NK-92 (cell line): Measurements from ENCODE around the gene APEH.
A peak's percentile ranks its signal among the peaks of the same experiment; 100 is the strongest.

ENCODE experiments used
- DNase-seq: peaks from one replicate; lab custom pipeline; 2025; ENCODE audit not compliant: unreplicated experiment; lab: John Stamatoyannopoulos, UW

Gene APEH

GRCh38 chr3:49711489-49711888 is 37.3 kb downstream of the APEH start:
- DNase-seq: no peak

DNA sequence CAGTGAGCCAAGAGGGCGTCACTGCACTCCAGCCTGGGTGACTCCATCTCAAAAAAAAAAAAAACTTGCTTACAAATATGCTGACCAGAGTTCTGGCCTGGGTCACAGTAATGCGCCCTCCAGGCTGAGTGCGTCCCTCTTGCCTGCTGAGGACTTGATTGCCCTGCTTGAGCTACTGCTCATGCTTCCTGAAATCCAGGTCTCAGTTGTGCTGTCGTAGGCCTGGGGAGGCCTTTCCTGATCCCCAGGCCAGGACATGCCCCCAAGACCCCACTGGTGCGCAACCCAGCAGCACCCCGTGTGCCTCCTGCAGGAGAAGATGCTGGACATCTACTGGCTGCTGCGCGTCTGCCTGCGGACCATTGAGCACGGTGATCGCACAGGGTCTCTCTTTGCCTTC is 38.0 kb downstream of the APEH start:
- no peak for DNase-seq

GRCh38 chr3:49712631-49713317 is 38.6 kb downstream of the APEH start:
- no peak for DNase-seq

- no peak for DNase-seq
Measured at GRCh38 chr3:49713336-49714105, 39.4 kb downstream of the APEH start.

- DNase-seq: no peak
Measured at GRCh38 chr3:49714728-49715550, 40.8 kb downstream of the APEH start.

DNA sequence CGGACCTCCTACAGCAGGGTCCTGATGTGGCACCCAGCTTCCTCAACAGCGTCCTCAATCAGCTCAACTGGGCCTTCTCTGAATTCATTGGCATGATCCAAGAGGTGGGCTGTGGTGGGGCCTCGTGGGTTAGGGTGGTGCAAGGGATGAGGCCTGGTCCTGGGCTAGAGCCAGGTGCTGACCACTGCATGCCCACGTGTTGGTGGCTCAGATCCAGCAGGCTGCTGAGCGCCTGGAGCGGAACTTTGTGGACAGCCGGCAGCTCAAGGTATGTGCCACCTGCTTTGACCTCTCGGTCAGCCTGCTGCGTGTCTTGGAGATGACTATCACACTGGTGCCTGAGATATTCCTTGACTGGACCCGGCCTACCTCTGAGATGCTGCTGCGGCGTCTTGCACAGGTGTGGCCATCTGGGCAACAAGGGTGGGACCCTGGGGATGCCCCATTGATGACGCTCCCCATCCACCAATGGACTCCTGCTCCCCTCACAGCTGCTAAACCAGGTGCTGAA is 41.5 kb downstream of the APEH start:
- DNase-seq: no peak

DNA sequence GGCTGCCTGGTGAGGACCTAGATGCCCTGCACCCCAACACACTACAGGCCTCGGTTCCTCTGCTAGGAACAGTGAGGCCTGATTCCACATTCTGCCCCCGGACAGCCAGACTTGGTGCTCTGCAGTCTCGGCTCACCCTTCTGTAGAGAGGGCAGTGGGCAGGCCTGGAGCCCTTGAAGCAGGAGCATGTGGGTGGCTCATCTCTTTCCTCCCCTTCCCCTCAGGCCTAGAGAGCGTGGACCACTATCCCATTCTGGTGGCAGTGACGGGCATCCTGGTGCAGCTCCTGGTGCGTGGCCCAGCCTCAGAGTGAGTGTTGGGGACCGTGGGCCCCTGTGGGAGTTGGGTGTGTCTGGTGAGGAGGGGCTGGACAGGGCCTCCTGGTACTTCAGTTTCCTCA is 42.0 kb downstream of the APEH start:
- DNase-seq: no peak

DNA sequence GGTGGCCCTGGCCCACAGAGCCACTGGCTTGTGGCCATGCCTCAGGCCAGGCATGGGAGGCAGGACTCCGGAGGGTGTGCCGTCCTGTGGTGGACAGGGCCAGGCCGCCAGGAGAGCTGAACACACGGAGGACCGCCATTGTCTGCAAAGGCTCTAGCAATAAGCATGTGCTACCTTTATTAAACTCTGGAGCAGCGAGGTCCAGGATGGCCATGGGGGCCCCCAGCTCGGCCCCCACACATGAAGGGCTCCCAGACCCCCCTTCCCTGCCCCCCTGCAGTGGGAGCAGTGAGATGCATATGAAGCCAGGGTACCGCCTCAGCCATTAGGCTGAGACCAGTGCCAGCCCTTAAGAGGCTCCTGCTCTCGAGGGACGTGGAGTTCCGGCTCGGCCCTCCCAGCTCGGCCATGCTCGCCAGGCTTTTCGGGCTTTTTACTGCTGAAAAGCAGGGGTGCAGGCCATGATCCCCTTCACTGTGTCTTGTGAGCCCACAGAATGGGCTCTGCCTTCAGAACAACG is 42.6 kb downstream of the APEH start:
- DNase-seq: no peak

DNA sequence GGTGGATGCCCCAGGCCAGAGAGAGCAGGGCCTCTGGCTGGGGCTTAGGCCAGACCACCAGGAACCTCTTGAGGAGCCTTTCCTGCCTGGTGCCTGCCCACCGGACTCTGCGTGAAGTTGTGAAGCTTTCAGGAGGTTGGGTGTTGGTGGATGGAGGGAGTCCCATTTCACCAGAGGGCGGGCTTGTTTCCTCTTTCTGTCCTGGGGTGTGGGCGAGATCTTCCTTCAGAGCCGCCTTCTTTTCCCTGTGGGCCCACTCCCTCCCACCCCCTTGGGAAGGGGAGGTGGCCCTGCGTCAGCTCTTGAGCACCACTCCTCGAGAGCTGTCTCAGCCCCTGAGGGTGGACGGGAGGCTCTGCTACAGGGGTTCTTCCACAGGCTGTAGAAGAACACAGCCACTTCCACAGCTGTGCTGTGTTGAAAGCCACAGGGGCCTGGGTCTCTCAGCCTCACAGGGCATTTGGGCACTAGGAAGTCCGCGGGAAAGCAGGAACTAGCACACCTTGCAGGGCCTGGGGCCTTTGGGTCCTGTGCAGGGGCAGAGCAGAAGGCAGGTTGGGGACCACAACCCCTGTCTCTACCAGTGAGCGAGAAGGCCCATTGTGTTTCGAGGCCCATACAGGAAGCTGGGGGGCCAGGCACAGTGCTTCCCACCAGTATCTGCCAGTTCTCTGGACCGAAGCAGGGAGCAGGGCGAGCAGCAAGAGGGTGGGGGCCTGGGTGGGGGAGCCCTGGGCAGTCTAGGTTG is 43.2 kb downstream of the APEH start:
- no peak for DNase-seq

DNA sequence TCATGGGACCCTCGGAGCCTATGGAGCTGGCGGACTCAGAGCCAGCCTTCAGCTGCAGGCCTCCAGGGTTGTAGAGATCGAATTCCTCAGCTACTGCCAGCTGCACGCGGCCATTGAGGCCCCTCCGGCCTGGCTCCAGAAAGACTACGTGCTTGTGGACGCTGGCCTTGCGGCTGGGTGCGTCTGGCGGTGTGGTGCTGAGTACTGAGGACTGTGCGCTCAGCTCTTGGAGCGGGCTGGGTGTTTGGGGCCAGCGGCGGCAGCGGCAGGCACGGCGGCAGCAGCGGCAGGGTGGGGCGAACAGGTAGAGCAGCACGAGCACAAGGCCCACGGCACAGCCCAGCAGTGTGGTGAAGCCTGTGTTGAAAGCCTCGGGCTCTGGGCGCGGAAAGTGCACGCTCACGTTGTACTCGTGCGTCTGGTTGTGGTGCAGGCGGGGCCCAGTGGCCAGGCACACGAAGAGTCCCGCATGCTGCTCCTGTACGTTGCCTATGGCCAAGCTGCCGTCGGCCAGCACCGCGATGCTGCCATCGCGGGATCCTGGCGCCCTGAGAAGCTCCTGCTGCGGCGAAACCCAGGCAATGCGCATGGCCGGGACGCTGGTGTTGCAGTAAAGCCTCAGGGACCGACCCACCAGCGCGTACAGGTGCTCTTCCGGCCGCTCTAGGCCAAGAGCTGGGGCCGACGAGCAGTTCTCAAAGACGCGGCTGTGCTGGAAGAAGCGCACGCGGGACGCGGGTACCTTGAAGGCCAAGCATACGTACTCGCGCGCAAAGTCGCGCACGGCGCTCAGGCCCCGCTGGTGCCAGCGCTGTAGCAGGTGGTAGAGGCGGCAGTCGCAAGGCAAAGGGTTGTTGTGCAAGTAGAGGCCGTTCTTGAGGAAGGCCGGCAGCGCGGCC is 44.1 kb downstream of the APEH start:
- no peak for DNase-seq

DNA sequence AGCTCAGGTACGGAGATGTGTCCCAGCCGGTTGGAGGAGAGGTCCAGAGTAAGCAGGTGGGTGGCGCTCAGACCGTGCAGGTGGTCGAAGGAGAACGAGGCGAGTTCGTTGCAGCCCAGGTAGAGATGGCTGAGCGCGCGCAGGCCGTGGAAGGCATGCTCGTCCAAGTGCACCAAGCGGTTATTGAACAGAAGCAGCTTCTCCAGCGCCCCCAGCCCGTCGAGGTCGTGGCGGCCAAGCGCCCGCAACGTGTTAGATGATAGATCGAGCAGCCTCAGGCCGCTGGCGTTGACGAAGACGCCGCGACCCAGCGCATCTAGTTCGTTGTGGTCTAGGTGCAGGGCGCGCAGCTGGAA is 44.7 kb downstream of the APEH start:
- DNase-seq: no peak

- DNase-seq: peak; percentile 15
Measured at GRCh38 chr3:49719214-49719884, 45.2 kb downstream of the APEH start, which contains the start of gene AMIGO3. Gene AMIGO3, minus strand, starts transcription at chr3:49719684. Its CDS starts 219 bp downstream, at chr3:49719465.

DNA sequence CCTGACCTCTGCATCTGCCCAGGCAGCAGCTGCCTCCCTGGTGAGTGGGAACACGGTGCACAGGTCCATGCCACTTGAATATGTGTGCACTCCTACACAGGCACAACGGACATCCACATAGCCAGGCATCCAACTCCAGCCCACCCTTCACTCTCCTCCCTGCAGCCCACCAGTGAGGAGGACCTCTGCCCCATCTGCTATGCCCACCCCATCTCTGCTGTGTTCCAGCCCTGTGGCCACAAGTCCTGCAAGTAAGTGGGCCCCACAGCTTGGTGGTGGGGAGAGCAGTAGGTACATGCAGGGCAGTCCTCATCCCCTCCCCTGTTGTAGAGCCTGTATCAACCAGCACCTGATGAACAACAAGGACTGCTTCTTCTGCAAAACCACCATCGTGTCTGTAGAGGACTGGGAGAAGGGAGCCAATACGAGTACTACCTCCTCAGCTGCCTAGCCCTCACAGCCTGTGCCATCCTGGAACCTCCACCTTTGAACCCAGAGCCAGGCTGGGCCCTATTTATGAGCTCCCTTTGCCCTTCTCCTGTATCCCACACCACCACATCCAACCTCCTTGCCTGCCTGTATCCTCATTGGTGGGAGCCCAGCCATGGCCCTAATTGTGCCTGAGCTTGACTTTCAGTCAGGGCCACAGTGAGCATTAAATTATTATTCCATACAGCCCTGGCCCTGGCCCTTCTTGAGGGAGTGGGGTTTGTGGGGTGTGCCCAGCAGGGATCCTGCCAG is 46.9 kb downstream of the APEH start:
- no peak for DNase-seq

DNA sequence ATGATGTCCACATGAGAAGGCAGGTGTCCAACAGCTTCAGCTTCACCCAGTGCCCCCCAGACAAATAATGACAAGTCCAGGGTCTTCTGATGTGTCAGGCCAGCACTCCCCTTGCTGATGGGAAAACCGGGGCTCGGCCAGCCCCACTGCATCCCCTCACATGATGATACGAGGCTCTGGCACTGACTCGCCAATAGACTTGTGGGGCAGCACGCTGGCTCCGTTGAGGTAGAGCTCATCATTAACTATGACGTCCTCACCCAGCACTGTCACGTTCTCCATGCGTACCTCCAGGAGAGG is 47.4 kb downstream of the APEH start:
- no peak for DNase-seq

GRCh38 chr3:49721896-49722781 is 48.0 kb downstream of the APEH start:
- no peak for DNase-seq

DNA sequence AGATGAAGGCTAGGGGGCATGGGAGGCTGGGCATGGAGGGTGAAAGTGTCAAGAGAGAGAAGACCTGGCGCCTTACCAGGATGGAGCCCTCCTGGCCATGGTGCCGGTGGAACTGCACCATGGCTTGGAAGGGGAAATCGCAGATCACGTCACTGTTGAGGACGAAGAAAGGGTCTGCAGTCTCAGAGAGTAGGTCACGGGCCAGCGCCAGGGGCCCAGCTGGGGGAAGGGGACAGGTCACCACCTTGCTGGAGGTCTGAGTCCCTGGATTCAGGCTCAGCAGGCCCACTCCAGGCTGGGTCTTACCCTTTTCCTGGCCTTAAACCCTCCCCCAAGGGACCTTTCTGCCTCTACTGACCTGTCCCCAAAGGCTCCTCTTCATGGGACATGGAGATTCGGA is 48.7 kb downstream of the APEH start:
- no peak for DNase-seq

GRCh38 chr3:49723296-49723627 is 49.1 kb downstream of the APEH start:
- DNase-seq: no peak
